ENCODE results near the gene PAPPA.

PAPPA gene

GRCh38 chr9:116340270-116340669 is 186.7 kb downstream of the PAPPA start:
- in situ Hi-C loops (cut with MboI; ENCODE audit: low sequenced_read_pairs) = no loop called here

GRCh38 chr9:116342061-116342460 is 188.5 kb downstream of the PAPPA start:
- in situ Hi-C loops (cut with MboI; ENCODE audit: low sequenced_read_pairs) = no loop called here

- in situ Hi-C loops (cut with MboI; ENCODE audit: low sequenced_read_pairs) = no loop called here
Measured at GRCh38 chr9:116342941-116343340, 189.3 kb downstream of the PAPPA start.

- in situ Hi-C loops (cut with MboI; ENCODE audit: low sequenced_read_pairs) = no loop called here
Measured at GRCh38 chr9:116344416-116344815, 190.8 kb downstream of the PAPPA start.

- in situ Hi-C loops (cut with MboI; ENCODE audit: low sequenced_read_pairs) = no loop called here
Measured at GRCh38 chr9:116345393-116345792, 191.8 kb downstream of the PAPPA start.

GRCh38 chr9:116345817-116346216 is 192.2 kb downstream of the PAPPA start:
- in situ Hi-C loops (cut with MboI; ENCODE audit: low sequenced_read_pairs) = no loop called here

- in situ Hi-C loops (cut with MboI; ENCODE audit: low sequenced_read_pairs) = no loop called here
Measured at GRCh38 chr9:116349684-116350083, 196.1 kb downstream of the PAPPA start.

- in situ Hi-C loops (cut with MboI; ENCODE audit: low sequenced_read_pairs) = no loop called here
Measured at GRCh38 chr9:116350213-116350612, 196.6 kb downstream of the PAPPA start.

GRCh38 chr9:116352958-116353357 is 199.4 kb downstream of the PAPPA start:
- in situ Hi-C loops (cut with MboI; ENCODE audit: low sequenced_read_pairs) = no loop called here

GRCh38 chr9:116355153-116355921 is 201.7 kb downstream of the PAPPA start:
- in situ Hi-C loops (cut with MboI; ENCODE audit: low sequenced_read_pairs) = no loop called here

- in situ Hi-C loops (cut with MboI; ENCODE audit: low sequenced_read_pairs) = no loop called here
Measured at GRCh38 chr9:116358251-116358650, 204.7 kb downstream of the PAPPA start.

- in situ Hi-C loops (cut with MboI; ENCODE audit: low sequenced_read_pairs) = no loop called here
Measured at GRCh38 chr9:116360016-116360415, 206.4 kb downstream of the PAPPA start.

- in situ Hi-C loops (cut with MboI; ENCODE audit: low sequenced_read_pairs) = no loop called here
Measured at GRCh38 chr9:116360989-116361388, 207.4 kb downstream of the PAPPA start.

GRCh38 chr9:116361547-116361946 is 208.0 kb downstream of the PAPPA start:
- in situ Hi-C loops (cut with MboI; ENCODE audit: low sequenced_read_pairs) = no loop called here

- in situ Hi-C loops (cut with MboI; ENCODE audit: low sequenced_read_pairs) = no loop called here
Measured at GRCh38 chr9:116362493-116362892, 208.9 kb downstream of the PAPPA start.

GRCh38 chr9:116365056-116365471 is 211.5 kb downstream of the PAPPA start:
- in situ Hi-C loops (cut with MboI; ENCODE audit: low sequenced_read_pairs) = no loop called here

GRCh38 chr9:116366241-116366640 is 212.7 kb downstream of the PAPPA start:
- in situ Hi-C loops (cut with MboI; ENCODE audit: low sequenced_read_pairs) = no loop called here

GRCh38 chr9:116368680-116369079 is 215.1 kb downstream of the PAPPA start:
- in situ Hi-C loops (cut with MboI; ENCODE audit: low sequenced_read_pairs) = no loop called here

GRCh38 chr9:116369706-116370105 is 216.1 kb downstream of the PAPPA start:
- in situ Hi-C loops (cut with MboI; ENCODE audit: low sequenced_read_pairs) = no loop called here

- in situ Hi-C loops (cut with MboI; ENCODE audit: low sequenced_read_pairs) = no loop called here
Measured at GRCh38 chr9:116370556-116370955, 217.0 kb downstream of the PAPPA start.

- in situ Hi-C loops (cut with MboI; ENCODE audit: low sequenced_read_pairs) = no loop called here
Measured at GRCh38 chr9:116372081-116372673, 218.6 kb downstream of the PAPPA start.

GRCh38 chr9:116372786-116373185 is 219.2 kb downstream of the PAPPA start:
- in situ Hi-C loops (cut with MboI; ENCODE audit: low sequenced_read_pairs) = no loop called here

All from HL-60/S4 treated with phorbol 12-myristate 13-acetate at 8.2 ng/mL for 4 days and 3 days (cell line).